HG03095 (cell line): Measurements from ENCODE around the gene SLC16A3.
"Not testable (repeated sequence)": the region's sequence is repeated elsewhere in the genome, so short reads cannot be mapped to it uniquely, and the experiment has no call there.

ENCODE experiments used
- ATAC-seq: cut with Tn5 transposase; IDR thresholded peaks from one replicate; pipeline ENCODE4 v1.9.1; 2021; ENCODE audit warnings: moderate library complexity; ENCODE audit not compliant: unreplicated experiment

SLC16A3 gene

DNA sequence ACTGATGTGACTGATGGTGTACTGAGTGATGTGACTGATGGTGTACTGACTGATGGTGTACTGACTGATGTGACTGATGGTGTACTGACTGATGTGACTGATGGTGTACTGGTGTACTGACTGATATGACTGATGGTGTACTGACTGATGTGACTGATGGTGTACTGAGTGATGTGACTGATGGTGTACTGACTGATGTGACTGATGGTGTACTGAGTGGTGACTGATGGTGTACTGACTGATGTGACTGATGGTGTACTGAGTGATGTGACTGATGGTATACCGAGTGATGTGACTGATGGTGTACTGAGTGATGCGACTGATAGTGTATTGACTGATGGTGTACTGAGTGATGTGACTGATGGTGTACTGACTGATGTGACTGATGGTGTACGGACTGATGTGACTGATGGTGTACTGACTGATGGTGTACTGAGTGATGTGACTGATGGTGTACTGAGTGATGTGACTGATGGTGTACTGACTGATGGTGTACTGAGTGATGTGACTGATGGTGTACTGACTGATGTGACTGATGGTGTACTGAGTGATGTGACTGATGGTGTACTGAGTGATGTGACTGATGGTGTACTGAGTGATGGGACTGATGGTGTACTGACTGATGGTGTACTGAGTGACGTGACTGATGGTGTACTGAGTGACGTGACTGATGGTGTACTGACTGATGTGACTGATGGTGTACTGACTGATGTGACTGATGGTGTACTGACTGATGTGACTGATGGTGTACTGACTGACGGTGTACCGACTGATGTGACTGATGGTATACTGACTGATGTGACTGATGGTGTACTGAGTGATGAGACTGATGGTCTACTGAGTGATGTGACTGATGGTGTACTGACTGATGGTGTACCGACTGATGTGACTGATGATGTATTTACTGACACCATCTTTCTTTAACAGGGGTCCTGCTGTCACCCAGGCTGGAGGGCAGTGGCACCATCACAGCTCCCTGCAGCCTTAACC, 31.4 kb downstream of the SLC16A3 start:
- not testable (repeated sequence) for ATAC-seq

DNA sequence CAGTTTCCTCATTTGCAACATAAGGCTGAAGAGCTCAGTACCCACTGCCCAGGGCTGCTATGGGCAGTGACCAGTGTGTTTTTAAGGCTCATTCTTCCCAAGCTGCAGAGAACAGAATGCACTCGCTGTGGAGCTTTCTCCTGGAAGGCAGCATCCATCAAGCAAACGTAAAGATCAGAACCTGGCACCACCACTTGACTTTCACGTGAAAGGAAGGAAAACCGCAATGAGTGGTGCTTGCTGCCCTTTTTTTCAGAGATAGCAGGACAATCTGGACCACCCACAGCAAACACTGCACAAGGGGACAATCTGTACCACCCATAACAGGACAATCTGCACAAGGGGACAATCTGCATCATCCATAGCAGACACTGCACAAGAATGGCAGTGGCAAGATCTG, 33.5 kb downstream of the SLC16A3 start:
- ATAC-seq = no peak

DNA sequence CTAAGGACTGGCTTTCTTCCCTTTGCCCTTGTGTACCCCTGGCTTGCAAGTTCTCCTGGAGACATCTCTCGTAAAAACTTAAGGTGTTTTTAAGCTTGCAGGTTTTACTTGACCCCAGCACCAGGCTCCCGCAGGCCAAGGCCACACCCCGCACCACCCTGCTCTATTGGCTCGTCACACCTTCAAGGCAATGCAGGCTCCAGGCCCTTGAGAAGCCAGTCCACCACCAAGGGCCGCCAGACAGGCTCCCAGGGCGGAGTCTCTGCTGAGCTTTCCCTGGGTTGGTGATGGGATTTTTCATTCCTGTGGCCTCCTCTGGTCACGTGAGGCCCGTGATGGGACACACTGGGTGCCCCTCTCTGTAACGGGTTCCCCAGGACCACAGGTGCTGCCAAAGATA, 34.8 kb downstream of the SLC16A3 start:
- no peak for ATAC-seq

DNA sequence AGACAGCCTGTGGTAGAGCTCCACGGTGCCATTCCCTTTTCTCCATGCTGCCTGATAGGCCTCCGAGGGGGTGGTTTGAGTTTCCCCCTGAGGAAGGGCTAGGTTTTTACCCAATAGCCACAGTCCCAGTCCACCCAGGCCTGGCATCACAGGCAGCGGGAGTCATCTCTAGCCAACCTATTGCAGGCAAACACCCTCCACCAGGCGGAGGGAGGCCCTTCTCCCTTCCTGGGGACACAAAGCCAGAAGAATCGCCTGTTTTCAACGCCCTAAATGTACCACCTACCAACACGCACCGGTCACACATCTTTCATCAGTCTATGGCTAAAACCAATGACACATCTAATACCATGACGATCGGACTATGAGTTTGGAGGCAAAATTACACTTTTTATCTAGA, 37.3 kb downstream of the SLC16A3 start:
- ATAC-seq = no peak

DNA sequence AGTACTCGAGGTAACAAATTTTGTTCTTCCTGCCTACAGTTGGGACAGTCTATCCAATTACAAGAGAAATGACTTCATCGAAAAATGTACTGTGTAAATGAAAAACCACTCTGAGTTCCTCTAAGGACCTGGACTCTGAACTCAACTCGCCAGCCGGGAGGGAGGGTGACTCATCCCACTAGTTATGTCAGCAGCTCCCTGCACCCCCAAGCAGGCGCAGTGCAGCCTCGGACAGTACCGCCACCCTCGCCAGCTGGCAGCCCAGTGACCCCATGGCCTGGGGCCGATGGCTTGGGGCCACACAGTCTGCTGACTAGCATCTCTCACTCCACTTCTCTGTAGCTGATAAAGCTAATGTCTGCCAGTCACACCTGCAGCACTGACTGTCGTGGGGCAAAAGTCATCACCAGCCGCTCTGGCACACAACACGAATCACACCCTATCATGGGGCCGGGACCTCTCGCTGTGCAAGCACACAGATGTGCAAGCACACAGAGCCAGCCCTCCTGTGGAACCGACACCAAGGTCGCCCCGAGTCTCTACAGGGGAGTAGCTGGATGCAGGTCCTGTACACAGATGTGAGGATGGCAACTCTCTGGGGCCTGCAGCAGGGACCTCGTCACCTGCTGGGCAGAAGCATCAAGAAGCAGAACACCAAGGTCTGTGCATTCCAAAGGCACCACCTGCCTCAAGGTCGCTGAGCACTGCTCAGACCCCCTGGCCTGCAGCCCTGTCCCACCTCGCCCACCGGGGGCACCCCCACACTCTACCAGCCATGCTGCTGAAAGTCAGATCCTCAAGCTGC, 38.9 kb downstream of the SLC16A3 start:
- no peak for ATAC-seq

DNA sequence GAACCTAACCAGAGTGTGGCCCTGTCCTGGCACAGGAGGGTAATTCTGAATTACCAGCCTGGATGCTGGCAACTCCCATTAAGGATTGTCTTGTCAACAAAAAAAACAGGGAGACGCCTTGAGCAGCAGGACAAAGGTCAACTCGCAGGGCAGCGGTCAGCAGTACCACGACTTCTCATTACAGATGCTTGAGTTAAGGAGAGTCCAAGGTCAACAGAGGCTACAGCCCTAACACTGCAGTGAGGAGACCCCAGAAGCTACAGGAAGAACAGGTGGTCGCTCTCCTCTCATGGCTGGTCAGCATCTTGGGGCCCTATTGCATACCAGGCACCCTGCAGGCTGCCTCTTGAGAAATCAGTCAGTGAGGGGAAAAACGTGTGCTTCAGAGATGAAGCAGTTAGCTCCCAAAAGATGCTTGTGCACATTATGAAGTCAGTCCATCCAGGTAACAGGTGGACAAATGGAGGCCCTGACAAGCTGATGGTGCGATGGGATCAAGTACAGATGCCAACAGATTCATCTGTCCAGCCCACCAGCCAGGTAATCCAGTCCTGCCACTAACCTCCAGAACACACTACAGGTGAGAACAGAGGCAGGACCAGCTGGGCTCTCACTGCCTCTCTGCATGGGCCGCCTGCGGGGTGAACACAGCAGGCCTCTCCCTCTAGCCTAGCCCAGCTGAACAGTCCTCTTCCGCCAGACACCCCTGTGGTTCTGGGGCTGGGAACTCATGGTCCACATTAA, 40.5 kb downstream of the SLC16A3 start:
- no peak for ATAC-seq

DNA sequence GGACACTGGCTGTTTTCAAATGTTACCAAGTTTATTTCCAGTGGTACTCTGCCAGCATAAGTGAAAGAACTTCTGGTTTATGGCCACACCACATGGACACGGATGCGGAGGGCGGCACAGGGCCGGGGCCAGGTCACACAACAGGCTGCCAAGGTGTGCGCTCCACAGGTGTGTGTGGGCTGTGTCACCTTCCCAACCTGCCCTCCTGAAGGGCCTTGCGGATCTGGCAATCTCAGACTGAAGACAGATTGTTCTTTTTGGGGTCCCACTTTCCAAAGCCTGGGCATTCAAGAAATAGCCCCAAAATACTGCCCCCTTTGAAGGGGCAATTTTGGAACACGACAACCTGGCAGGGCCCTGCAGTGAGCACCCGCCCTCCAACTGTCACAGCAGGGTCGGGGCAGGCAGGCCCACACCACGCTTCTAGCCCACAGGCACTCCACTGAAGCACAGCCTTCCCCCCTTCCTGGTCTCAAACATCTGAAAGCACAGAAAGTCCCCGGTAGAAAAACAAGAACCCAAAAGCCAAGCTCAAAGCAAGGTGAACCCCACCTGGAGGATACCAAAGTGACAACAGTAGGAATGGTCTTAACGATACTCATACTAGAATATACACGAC, 41.1 kb downstream of the SLC16A3 start:
- no peak for ATAC-seq

DNA sequence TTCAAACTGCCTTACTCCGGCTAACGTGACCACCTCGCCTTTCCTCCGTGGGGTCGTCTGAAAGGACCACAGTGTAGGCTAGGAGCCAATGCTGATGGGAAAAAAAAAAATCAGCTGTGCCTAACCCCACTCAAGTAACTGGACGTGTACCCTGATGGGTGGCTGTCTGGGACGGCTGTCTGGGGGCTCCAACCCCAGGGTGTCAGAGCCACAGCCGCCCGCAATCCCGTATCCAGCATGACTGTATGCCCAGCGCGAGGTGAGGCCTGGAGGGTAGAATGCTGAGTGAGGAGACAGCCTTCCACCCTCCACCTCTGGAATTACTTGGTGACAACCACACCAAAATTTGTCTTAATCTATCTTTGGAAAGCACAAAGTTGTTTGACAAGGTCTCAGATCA, 41.8 kb downstream of the SLC16A3 start:
- ATAC-seq = no peak

DNA sequence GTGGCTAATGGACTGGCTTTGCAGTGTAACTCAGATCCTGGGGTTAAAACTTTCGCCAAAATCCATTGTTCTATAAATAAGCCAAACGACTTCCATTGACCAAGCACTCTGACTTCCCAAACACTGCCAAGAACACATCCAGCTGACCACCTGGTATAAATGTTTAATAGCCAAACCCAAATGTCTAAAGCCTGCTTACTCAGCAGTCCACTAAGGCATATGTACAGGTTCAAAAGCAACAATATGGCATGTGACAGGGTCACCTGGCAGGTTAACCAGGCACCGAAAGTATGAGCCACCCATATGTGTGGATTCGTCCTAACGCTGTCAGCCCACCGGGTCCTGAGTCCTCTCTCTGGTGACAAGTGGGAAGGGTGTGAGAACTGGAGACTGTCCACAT, 42.6 kb downstream of the SLC16A3 start:
- ATAC-seq = no peak

DNA sequence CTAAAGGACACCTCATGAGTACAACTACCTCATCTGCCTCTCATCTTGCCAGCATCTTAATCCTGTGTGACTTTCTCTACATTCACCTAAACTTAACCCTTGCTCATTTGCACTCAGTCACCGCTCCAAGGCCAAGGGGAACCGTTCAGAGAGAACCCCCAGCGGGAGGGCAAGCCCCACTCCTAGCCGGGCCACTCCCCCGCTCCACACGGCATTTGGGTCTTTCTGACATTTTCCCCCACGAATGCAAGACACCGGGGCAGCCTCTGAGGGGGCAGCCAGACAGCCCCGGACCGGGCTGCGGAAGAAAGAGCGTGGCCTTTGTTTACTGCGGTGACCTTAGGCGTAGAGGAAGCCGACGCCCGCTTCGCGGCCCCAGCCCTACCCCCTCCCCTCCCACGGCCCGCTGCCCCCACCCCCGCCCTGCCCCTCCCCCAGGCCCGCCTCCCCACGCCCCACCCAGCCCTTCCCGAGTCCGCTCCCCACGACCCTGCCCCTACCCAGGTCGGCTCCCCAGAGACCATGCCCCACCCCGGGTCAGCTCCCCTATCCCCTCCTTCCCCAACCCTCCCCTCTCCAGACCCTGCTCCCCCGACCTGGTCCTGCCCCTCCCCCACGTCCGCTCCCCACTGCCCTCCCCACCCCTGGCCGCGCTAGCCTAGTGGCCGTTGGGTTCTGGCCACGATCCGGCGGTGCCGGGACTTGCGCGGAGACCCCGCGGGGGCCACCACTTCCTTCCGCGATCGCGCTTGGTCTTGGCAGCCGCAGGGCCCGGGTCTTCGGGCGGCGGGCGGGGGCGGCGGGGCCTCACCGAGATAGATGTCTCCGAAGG, 43.9 kb downstream of the SLC16A3 start:
- ATAC-seq = no peak

DNA sequence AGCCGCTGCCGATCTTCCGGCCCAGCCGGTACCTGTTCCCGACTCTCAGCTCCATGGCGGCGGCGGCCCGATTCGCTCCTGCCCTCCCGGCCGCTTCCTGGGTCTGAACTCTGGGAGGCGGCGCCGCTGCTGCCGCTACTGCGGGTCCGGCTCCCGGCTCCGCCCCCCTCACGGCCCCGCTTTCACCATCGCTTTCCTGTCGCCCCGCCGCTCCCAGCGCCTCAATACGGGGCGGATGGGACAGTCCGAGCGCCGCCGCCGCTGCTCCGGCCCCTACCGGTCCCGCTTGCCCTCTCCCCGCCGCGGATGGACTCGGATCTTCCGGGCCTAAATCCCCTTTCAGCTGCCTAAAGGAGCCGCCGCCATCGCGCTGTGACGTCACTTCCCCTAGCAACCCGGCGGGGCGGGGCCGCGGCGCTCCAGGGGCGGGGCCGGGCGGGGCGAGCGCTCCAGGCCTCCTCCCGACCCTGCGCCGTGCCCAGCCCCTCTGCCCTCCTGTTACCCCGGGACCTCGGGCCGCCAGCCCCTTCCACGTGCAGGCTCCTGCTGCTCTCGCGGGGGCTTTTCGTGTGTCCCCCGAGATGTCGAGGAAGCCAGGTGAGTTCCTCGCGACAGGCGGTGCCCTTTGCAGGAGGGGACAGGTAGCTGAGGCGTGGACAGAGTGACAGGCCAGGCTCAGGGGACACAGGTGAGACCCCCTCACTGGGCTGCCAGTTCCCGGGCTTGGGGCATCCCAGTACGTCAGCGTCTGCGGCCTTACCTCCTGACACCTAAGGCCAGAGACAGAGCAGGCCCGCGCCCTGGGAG, 44.7 kb downstream of the SLC16A3 start, which contains the start of gene CSNK1D:
Gene CSNK1D (minus strand): TSS at position 374 of the 807 bp plus-strand sequence. CDS start 319 bp downstream, at position 55.
- peak; percentile 67 for ATAC-seq

DNA sequence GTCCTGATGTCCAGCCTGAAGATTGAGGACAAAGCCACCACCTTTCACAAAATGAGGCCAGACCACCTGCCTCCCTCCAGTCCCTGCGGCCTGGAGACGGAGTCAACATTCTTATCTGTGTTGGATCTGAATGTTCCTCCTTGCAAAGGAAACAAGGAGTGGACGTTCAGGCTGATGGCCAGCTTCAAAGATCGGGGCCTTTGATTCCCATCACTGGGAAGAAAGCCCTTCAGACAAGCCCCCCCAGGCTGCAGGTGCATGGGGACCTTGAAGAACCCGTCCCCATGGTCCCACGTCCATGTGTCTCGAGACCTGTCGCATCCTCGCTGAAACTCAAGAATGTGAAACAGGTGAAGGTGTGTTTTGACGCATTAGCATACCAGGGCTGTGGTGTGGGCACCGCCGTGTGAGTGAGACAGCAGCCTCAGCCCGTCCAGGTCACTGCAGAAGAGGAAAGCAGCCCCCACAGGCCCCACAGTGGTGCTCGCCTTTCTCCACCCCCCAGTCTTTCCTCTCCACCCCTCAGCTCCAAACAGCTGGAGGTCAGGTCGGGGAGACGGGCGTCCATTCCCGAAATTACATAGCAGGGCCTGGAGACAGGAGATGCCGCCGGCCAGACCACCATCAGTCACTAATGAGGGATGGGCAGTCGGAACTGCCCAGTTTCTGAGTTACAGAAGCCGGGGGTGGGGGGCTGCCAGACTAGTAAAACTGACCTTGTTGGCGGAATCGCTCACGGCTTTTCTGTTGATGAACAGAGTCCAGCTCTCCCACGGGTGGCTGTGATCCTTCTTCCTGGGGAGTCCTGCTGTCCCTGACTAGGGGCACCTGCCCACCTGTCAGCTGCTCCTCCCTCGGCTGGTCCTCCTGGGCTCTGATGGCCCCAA, 45.5 kb downstream of the SLC16A3 start:
- ATAC-seq = no peak

DNA sequence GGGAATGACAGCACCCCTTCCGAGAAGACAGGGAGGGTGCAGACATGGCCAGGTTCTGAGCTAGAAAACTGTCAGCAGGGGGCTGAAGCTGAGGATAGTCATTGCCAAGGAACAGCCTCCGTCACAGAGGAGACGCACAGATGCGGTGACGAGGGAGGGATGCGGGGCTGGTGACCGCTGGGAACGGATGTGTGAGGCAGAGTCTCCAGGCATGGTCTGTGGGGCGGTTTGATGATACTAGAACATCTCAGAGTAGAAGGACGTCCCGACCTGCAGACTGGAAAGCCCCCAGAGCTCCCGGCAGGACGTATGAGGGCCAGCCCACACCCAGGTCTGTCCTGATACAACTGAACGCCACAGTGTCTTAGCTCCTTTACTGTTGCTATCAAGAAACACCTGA, 46.5 kb downstream of the SLC16A3 start:
- no peak for ATAC-seq

DNA sequence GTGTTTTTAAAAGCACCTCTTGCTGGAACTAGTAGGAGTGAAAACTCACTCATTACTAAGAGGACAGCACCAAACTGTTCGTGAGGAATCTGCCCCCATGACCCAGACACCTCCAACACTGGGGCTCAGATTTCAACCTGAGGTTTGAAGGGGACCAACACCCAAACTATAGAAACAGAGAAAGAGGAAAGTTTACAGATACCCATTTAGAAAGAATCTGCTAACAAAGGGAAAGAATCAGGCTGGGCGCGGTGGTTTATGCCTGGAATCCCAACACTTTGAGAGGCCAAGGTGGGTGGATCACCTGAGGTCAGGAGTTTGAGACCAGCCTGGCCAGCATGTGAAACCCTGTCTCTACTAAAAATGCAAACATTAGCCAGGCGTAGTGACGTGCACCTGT, 48.1 kb downstream of the SLC16A3 start:
- ATAC-seq = no peak

DNA sequence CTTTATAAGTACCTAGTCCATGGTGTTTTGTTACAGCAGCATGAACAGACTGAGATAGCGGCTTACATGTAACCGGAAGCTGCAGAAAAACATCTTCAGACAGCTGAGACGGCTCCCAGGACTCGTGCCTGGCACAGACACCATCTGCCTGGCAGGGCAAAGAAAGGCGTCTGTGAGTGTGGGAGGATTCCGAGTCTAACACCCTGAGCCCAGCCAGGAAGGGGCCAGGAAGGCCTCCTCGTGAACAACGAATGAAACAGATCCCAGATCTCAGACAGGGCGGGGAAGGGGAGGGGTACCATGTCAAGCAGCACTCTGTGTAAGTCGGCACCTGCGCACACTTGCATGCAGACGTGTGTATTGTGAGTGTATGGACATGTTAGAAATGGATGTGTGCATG, 49.0 kb downstream of the SLC16A3 start:
- no peak for ATAC-seq

DNA sequence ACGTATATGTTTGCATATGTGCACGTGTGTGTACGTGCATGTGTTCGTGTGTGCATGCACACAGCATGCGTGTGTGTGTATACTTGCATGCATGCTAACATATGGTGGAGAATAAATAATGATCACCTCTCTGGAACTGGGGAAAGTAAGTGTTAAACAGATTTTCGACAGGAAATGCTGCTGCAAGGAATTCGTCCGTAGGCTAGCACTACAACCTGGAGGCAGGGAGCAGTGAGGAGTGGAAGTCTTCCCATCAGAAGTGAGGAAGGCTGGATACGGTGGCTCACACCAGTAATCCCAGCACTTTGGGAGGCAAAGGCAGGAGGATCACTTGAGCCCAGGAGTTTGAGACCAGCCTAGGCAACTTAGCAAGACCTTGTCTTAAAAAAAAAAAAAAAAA, 49.5 kb downstream of the SLC16A3 start:
- ATAC-seq = no peak

DNA sequence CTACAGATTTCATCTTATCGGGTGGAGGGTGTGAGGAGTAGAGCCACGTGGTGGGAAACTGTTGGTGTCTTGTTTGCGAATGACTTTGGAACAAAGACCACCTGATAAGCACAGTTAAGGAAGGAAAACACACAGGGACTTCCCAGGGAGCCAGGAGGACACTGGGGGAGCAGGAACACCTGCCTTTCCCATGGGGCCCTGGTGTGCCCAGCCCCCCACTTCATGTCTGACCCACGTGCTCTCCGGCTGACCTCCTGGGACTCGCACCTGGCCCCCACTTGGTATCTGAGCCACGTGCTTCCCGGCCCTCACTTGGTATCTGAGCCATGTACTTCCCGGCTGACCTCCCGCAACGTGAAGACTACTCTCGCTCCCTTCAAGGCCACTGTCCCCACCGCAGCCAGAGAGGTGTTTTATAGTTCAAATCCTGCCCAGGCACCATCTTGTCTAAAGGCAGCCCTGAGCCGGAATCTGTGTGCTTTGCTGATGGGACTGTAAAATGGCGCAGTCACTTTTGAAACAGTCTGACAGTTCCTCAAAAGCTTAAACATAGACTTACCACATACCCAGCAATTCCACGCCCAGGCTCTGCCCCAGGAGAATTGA, 50.0 kb downstream of the SLC16A3 start:
- ATAC-seq = no peak

DNA sequence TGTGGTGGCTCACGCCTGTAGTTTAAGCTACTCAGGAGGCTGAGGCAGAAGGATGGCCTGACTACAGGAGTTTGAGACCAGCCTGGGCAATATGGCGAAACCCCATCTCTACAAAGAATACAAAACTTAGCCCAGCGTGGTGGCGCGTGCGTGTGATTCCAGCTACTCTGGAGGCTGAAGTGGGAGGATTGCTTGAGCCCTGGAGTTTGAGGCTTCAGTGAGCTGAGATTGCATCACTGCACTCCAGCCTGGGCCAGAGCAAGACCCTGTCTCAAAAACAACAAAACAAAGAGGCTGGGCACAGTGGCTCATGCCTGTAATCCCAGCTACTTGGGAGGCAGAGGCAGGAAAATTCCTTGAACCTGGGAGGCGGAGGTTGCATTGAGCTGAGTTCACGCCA, 51.7 kb downstream of the SLC16A3 start:
- no peak for ATAC-seq
